ENCODE measurements around the gene ADAM22.

ADAM22 gene

DNA sequence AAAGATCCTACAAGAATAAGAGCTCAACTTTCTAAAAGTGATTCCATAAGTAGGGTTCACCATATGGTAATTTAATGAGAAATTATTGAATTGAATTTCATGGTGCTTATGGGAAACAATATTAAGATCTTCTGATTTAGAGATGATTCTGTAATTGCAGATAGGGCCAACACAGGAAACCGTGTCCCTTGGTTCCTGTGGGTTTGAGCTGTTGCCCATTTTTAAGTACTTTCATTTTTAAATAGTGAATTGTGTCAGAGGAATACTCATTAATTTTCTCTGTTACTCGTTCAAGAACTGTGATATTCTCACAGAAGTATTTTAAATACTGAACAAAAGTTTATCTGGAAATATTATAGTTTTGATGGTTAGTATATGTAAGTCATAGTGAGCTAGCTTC is 156.6 kb downstream of the ADAM22 start:
- H3K4me1 Mint-ChIP-seq (ENCODE audit: low read depth) = peaks cover 4% of the 10 kb centered on the region
- H3K9me3 Mint-ChIP-seq = no peaks in the 10 kb centered on the region
- H3K27ac Mint-ChIP-seq = no peak overlapping the region
- H3K4me3 Mint-ChIP-seq = no peak overlapping the region
- no peaks in the 10 kb centered on the region for H3K36me3 Mint-ChIP-seq (ENCODE audit: low read depth)
- H3K27me3 Mint-ChIP-seq (ENCODE audit: low read depth) = no peaks in the 10 kb centered on the region

- Mint-ChIP-seq H3K27me3 (ENCODE audit: low read depth) (no peaks in the 10 kb centered on the region), H3K9me3 (no peaks in the 10 kb centered on the region), H3K4me3 (no peak overlapping the region), H3K36me3 (ENCODE audit: low read depth) (no peaks in the 10 kb centered on the region), H3K4me1 (ENCODE audit: low read depth) (peaks cover 4% of the 10 kb centered on the region), H3K27ac (no peak overlapping the region)
Measured at GRCh38 chr7:88091988-88092675, 158.1 kb downstream of the ADAM22 start.

GRCh38 chr7:88092676-88092999 is 158.6 kb downstream of the ADAM22 start:
- H3K4me1 Mint-ChIP-seq (ENCODE audit: low read depth) = peaks cover 4% of the 10 kb centered on the region
- H3K27me3 Mint-ChIP-seq (ENCODE audit: low read depth) = no peaks in the 10 kb centered on the region
- no peaks in the 10 kb centered on the region for H3K36me3 Mint-ChIP-seq (ENCODE audit: low read depth)
- no peaks in the 10 kb centered on the region for H3K9me3 Mint-ChIP-seq
- H3K4me3 Mint-ChIP-seq = no peak overlapping the region
- H3K27ac Mint-ChIP-seq = no peak overlapping the region

DNA sequence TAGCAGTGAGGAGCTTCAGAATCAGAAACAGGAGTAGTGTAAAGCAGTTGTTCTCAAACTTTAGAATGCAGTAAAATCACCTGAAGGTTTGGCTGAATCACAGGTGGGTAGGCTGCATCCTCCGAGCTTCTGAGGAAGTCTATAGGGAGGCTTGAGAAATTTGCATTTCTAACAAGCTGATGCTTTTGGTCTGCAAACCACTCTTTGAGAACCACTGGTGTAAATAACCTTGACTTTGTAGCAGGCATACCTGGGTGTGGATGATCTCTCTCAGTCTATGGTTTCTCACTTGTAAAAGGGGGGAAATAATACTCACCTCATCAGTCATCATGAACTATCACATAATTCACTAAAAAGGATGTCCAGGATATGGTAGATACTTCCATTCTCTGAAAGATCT is 167.7 kb downstream of the ADAM22 start:
- peaks cover 4% of the 10 kb centered on the region for H3K27me3 Mint-ChIP-seq (ENCODE audit: low read depth)
- H3K27ac Mint-ChIP-seq = no peak overlapping the region

GRCh38 chr7:88102675-88103074 is 168.6 kb downstream of the ADAM22 start:
- Mint-ChIP-seq H3K27ac (no peak overlapping the region), H3K9me3 (no peaks in the 10 kb centered on the region), H3K4me1 (ENCODE audit: low read depth) (no peaks in the 10 kb centered on the region), H3K4me3 (no peak overlapping the region), H3K27me3 (ENCODE audit: low read depth) (peaks cover 4% of the 10 kb centered on the region), H3K36me3 (ENCODE audit: low read depth) (no peaks in the 10 kb centered on the region)

More for the DNA sequence above, 167.7 kb downstream of the ADAM22 start:
- Mint-ChIP-seq H3K9me3 (no peaks in the 10 kb centered on the region), H3K4me1 (ENCODE audit: low read depth) (no peaks in the 10 kb centered on the region), H3K4me3 (no peak overlapping the region), H3K36me3 (ENCODE audit: low read depth) (no peaks in the 10 kb centered on the region)

DNA sequence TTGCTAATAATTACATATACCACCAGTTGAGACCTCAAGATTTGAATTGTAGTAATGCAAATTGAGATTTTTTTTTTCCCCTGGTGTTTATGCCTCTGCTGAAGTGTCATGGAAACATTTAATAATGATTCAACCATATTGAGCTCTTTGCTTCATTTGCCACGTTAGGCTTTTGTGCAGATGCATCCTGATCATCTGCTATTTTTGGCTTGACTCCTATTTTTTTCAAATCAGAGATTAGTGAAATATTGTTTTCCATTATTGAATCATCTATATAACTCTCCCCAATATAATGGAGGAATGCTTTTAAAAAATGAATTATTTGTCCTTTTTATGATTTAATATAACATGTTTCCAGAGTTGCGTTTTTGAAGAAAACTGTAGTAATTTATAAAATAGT is 170.7 kb downstream of the ADAM22 start:
- Mint-ChIP-seq H3K9me3 (no peaks in the 10 kb centered on the region), H3K4me3 (no peak overlapping the region), H3K27ac (no peak overlapping the region), H3K4me1 (ENCODE audit: low read depth) (no peaks in the 10 kb centered on the region), H3K36me3 (ENCODE audit: low read depth) (no peaks in the 10 kb centered on the region), H3K27me3 (ENCODE audit: low read depth) (no peaks in the 10 kb centered on the region)

GRCh38 chr7:88105231-88105630 is 171.2 kb downstream of the ADAM22 start:
- no peaks in the 10 kb centered on the region for H3K36me3 Mint-ChIP-seq (ENCODE audit: low read depth)
- no peaks in the 10 kb centered on the region for H3K27me3 Mint-ChIP-seq (ENCODE audit: low read depth)
- H3K4me1 Mint-ChIP-seq (ENCODE audit: low read depth) = no peaks in the 10 kb centered on the region
- no peak overlapping the region for H3K4me3 Mint-ChIP-seq
- H3K27ac Mint-ChIP-seq = no peak overlapping the region
- H3K9me3 Mint-ChIP-seq = no peaks in the 10 kb centered on the region

- no peaks in the 10 kb centered on the region for H3K36me3 Mint-ChIP-seq (ENCODE audit: low read depth)
- no peaks in the 10 kb centered on the region for H3K27me3 Mint-ChIP-seq (ENCODE audit: low read depth)
- no peaks in the 10 kb centered on the region for H3K4me1 Mint-ChIP-seq (ENCODE audit: low read depth)
- no peak overlapping the region for H3K4me3 Mint-ChIP-seq
- H3K27ac Mint-ChIP-seq = no peak overlapping the region
- no peaks in the 10 kb centered on the region for H3K9me3 Mint-ChIP-seq
Measured at GRCh38 chr7:88106434-88106833, 172.4 kb downstream of the ADAM22 start.

DNA sequence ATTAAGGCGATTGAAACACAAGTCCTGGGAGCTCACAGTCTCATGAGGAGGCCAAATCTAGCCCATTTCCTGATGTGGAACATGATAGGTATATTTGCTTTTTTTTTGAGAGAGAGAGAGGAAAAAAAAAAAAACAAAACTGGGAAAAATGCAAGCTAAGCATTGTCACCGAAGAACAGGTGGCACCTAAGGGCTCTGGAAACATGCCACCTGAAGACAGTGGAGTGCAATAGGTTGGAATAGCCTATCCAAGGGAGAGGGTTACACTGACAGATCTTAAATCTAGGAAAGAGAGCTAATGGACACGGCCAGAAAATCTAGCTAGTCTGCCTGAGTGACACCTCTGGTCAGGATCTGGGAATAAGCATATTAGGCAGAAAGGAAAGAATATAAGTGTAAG is 175.6 kb downstream of the ADAM22 start:
- Mint-ChIP-seq H3K27ac (no peak overlapping the region), H3K4me1 (ENCODE audit: low read depth) (no peaks in the 10 kb centered on the region)

DNA sequence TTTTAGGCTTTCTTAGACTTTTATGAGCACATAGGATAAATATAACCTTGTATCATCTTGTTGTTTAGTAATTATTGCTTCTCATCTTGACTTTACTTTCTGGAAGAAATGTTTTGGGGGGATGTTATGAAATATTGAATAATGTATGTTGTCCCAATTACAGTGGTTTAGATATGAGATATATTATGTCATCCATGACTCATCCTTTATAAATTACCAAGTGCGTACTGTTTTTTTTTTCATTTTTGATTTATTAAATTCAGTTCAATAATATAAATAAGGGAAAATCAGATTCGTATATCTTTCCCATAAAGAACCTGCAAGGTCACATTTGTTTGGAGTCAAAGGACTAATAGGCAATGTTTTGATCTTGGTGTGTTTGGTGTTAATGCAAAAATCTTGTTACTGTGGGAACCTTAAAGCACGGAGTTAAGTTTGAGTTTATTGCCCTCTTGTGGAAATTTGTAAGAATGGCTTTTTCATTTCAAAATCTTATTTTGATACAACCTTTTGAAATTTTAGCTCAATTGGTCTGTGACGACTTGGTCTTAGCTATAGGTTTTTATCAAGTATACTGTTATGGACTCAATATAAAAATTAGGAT is 177.2 kb downstream of the ADAM22 start:
- Mint-ChIP-seq H3K27me3 (ENCODE audit: low read depth) (no peaks in the 10 kb centered on the region), H3K4me3 (no peak overlapping the region), H3K27ac (no peak overlapping the region), H3K36me3 (ENCODE audit: low read depth) (no peaks in the 10 kb centered on the region), H3K4me1 (ENCODE audit: low read depth) (no peaks in the 10 kb centered on the region), H3K9me3 (no peaks in the 10 kb centered on the region)

More for the DNA sequence above, 175.6 kb downstream of the ADAM22 start:
- no peaks in the 10 kb centered on the region for H3K9me3 Mint-ChIP-seq
- H3K27me3 Mint-ChIP-seq (ENCODE audit: low read depth) = no peaks in the 10 kb centered on the region
- no peaks in the 10 kb centered on the region for H3K36me3 Mint-ChIP-seq (ENCODE audit: low read depth)
- H3K4me3 Mint-ChIP-seq = no peak overlapping the region

DNA sequence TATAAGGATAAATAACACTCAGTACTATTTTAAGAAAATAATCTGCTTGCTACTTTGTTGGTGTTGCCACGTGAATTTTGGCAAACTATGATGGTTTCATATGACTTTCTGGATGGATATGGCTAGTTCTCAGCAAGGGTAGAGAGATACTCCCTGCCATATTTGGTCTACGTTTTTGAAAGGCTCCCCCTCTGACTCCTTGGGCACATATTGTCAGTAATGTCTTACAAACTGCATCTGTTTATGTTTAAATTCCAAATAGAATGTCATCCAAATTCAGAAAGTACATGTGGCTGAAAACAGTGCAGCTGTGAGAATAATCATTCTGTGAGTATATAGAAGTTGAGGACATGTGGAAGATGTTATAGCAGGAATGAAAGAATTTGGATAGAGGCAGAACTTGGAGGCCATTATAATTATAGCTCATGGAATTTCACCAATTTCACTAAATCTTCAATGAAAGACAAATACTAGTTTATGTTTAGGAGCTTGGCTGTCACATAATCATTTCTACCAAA is 178.0 kb downstream of the ADAM22 start:
- H3K9me3 Mint-ChIP-seq = no peaks in the 10 kb centered on the region
- H3K4me3 Mint-ChIP-seq = no peak overlapping the region
- no peak overlapping the region for H3K27ac Mint-ChIP-seq
- no peaks in the 10 kb centered on the region for H3K36me3 Mint-ChIP-seq (ENCODE audit: low read depth)
- H3K27me3 Mint-ChIP-seq (ENCODE audit: low read depth) = no peaks in the 10 kb centered on the region
- H3K4me1 Mint-ChIP-seq (ENCODE audit: low read depth) = no peaks in the 10 kb centered on the region

GRCh38 chr7:88115258-88115796 is 181.3 kb downstream of the ADAM22 start:
- H3K36me3 Mint-ChIP-seq (ENCODE audit: low read depth) = no peaks in the 10 kb centered on the region
- no peak overlapping the region for H3K4me3 Mint-ChIP-seq
- no peak overlapping the region for H3K27ac Mint-ChIP-seq
- no peaks in the 10 kb centered on the region for H3K4me1 Mint-ChIP-seq (ENCODE audit: low read depth)
- no peaks in the 10 kb centered on the region for H3K9me3 Mint-ChIP-seq
- no peaks in the 10 kb centered on the region for H3K27me3 Mint-ChIP-seq (ENCODE audit: low read depth)

- no peaks in the 10 kb centered on the region for H3K4me1 Mint-ChIP-seq (ENCODE audit: low read depth)
- H3K27me3 Mint-ChIP-seq (ENCODE audit: low read depth) = no peaks in the 10 kb centered on the region
- H3K36me3 Mint-ChIP-seq (ENCODE audit: low read depth) = no peaks in the 10 kb centered on the region
- no peak overlapping the region for H3K4me3 Mint-ChIP-seq
- H3K9me3 Mint-ChIP-seq = no peaks in the 10 kb centered on the region
- H3K27ac Mint-ChIP-seq = no peak overlapping the region
Measured at GRCh38 chr7:88115816-88116215, 181.8 kb downstream of the ADAM22 start.

DNA sequence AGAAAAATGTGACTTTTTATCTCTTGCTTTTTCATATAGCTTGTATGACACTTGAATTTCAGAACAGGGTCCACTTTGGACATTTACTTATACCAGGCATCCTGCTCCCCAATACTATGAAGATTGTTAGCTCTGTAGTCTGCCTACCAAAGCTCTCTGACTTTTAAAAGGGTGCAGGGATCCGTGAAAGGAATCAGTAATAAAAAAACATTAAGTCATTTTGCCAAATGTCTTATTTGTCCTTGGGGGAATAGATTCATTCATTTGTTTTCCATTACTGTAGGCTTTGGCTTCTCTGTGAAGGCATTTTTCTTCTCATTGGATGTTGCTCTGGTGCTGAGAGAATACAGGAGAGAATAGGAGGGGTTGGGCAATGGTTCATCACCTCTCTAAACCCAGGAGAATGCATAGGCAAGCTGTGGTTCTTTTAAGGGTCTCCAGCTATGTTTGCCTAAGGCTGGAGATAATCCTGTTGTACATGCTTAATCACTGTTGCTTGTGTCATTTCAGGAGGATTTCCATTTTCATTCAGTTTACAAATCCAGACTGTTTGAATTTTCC is 182.3 kb downstream of the ADAM22 start:
- no peak overlapping the region for H3K27ac Mint-ChIP-seq
- H3K27me3 Mint-ChIP-seq (ENCODE audit: low read depth) = no peaks in the 10 kb centered on the region
- no peaks in the 10 kb centered on the region for H3K36me3 Mint-ChIP-seq (ENCODE audit: low read depth)
- H3K9me3 Mint-ChIP-seq = no peaks in the 10 kb centered on the region
- H3K4me1 Mint-ChIP-seq (ENCODE audit: low read depth) = no peaks in the 10 kb centered on the region
- H3K4me3 Mint-ChIP-seq = no peak overlapping the region

- Mint-ChIP-seq H3K9me3 (no peaks in the 10 kb centered on the region), H3K4me1 (ENCODE audit: low read depth) (no peaks in the 10 kb centered on the region), H3K36me3 (ENCODE audit: low read depth) (no peaks in the 10 kb centered on the region), H3K27me3 (ENCODE audit: low read depth) (no peaks in the 10 kb centered on the region), H3K4me3 (no peak overlapping the region), H3K27ac (no peak overlapping the region)
Measured at GRCh38 chr7:88117325-88117724, 183.3 kb downstream of the ADAM22 start.
